Neural cell (in vitro differentiated cells): ENCODE results near the gene CAMK1D. TPM values are rescaled to one million over a fixed set of nuclear protein-coding genes. Genes with fewer than 3 reads are reported as not detected.

Source experiments
- H2AFZ ChIP-seq: fragments of 200-600, 300-800 bp; sonication (generic), shearing (Covaris generic); 2 replicates; pipeline ENCODE4 v1.6.0; 2014; ENCODE audit warnings: low read depth, mild to moderate bottlenecking, antibody characterized with exemption, low read length, moderate library complexity
- H3F3A ChIP-seq: fragments of 200-600 bp; shearing (Covaris generic); 2 replicates; pipeline ENCODE4 v1.6.1; 2016; ENCODE audit warnings: mild to moderate bottlenecking, moderate library complexity, mixed read lengths, antibody characterized with exemption, low read length; ENCODE audit not compliant: insufficient read depth, poor library complexity, severe bottlenecking
- H3K27ac ChIP-seq: fragments of 200-600, 300-800 bp; sonication (generic), shearing (Covaris generic); 2 replicates; pipeline ENCODE4 v1.5.1; 2014; ENCODE audit warnings: mild to moderate bottlenecking, low read length, moderate library complexity
- H3K27me3 ChIP-seq: fragments of 300-800, 200-600 bp; sonication (generic), shearing (Covaris generic); 2 replicates; pipeline ENCODE4 v1.6.0; 2014; ENCODE audit warnings: mild to moderate bottlenecking, low read depth, low read length, moderate library complexity; ENCODE audit not compliant: insufficient read depth
- H3K36me3 ChIP-seq: fragments of 300-800, 200-600 bp; sonication (generic), shearing (Covaris generic); 2 replicates; pipeline ENCODE4 v1.5.1; 2014; ENCODE audit warnings: mild to moderate bottlenecking, antibody characterized with exemption, low read length, moderate library complexity; ENCODE audit not compliant: insufficient read depth
- H3K4me2 ChIP-seq: fragments of 300-800, 200-600 bp; sonication (generic), shearing (Covaris generic); 2 replicates; pipeline ENCODE4 v1.6.0; 2014; ENCODE audit warnings: mild to moderate bottlenecking, low read length
- H3K4me3 ChIP-seq: fragments of 300-800, 200-600 bp; sonication (generic), shearing (Covaris generic); 2 replicates; pipeline ENCODE4 v1.5.1; 2014; ENCODE audit warnings: mild to moderate bottlenecking, low read length, moderate library complexity
- H3K79me2 ChIP-seq: fragments of 200-600 bp; shearing (Covaris generic); replicated peaks from 2 replicates; pipeline ENCODE4 v1.6.0; 2014; ENCODE audit warnings: mild to moderate bottlenecking, low read length, moderate library complexity; ENCODE audit not compliant: insufficient read depth
- H3K9ac ChIP-seq: fragments of 300-800, 200-600 bp; sonication (generic), shearing (Covaris generic); 2 replicates; pipeline ENCODE4 v1.6.1; 2016; ENCODE audit warnings: mild to moderate bottlenecking, low read length, mixed read lengths
- H3K9me2 ChIP-seq: fragments of 200-600 bp; shearing (Covaris generic); 2 replicates; pipeline ENCODE4 v1.6.1; 2016; ENCODE audit warnings: mild to moderate bottlenecking, low read length, mixed read lengths; ENCODE audit not compliant: insufficient read depth
- H3K9me3 ChIP-seq: fragments of 200-600, 300-800 bp; sonication (generic), shearing (Covaris generic); 2 replicates; pipeline ENCODE4 v1.6.1; 2016; ENCODE audit warnings: mild to moderate bottlenecking, mixed run types, low read length, moderate library complexity, mixed read lengths
- H4K20me1 ChIP-seq: fragments of 200-600 bp; shearing (Covaris generic); 2 replicates; pipeline ENCODE4 v1.6.1; 2016; ENCODE audit warnings: mild to moderate bottlenecking, mixed run types; ENCODE audit not compliant: insufficient read depth
- EP300 ChIP-seq: fragments of 450-650 bp; conservative IDR thresholded peaks from 2 replicates; pipeline ENCODE4 v1.6.1; 2014; ENCODE audit warnings: antibody characterized with exemption, mild to moderate bottlenecking, moderate library complexity; ENCODE audit not compliant: poor library complexity, severe bottlenecking
- EZH2 ChIP-seq: fragments of 200-600, 300-800 bp; shearing (Covaris generic), sonication (generic); IDR thresholded peaks from 2 replicates; pipeline ENCODE4 v1.6.1; 2014; ENCODE audit warnings: antibody characterized with exemption, low read length, borderline replicate concordance, mild to moderate bottlenecking; ENCODE audit not compliant: insufficient read depth, poor library complexity, severe bottlenecking
- MXI1 ChIP-seq: fragments of 450-650 bp; conservative IDR thresholded peaks from 2 replicates; pipeline ENCODE4 v1.6.1; 2014; ENCODE audit warnings: antibody characterized with exemption, mild to moderate bottlenecking; ENCODE audit not compliant: poor library complexity, severe bottlenecking
- POLR2AphosphoS5 ChIP-seq: IDR thresholded peaks from 2 replicates; pipeline ENCODE4 v1.6.1; 2012
- RAD21 ChIP-seq: fragments of 450-650 bp; conservative IDR thresholded peaks from 2 replicates; pipeline ENCODE4 v1.6.1; 2014; ENCODE audit warnings: antibody characterized with exemption, mild to moderate bottlenecking, moderate library complexity
- SMC3 ChIP-seq: fragments of 450-650 bp; conservative IDR thresholded peaks from 2 replicates; pipeline ENCODE4 v1.6.1; 2014; ENCODE audit warnings: antibody characterized with exemption, mild to moderate bottlenecking, moderate library complexity; ENCODE audit not compliant: poor library complexity
- TAF1 ChIP-seq: IDR thresholded peaks from 2 replicates; pipeline ENCODE4 v1.6.1; 2012; ENCODE audit warnings: low read depth
- polyA plus RNA-seq: library from polyadenylated mRNA; depleted of rRNA; stranded (reverse); fragments of >200 nt; gene quantifications from 2 replicates; pipeline ENCODE4 v1.2.3, GENCODE V29; 2014
- TF ChIP-seq, protein P1 (sequence below): fragments of 450-650 bp; IDR thresholded peaks from 2 replicates; pipeline ENCODE4 v1.5.1; 2014; ENCODE audit warnings: antibody characterized with exemption, mild to moderate bottlenecking, moderate library complexity; ENCODE audit not compliant: poor library complexity, severe bottlenecking
- TF ChIP-seq, protein P2 (sequence below): IDR thresholded peaks from 2 replicates; pipeline ENCODE4 v1.6.1; 2012; ENCODE audit warnings: borderline replicate concordance

The CAMK1D gene
- polyA plus RNA-seq, 1 donor from 2014 or later = 13.8 TPM

- no peaks in the 10 kb centered on the region for H3F3A ChIP-seq
- H3K79me2 ChIP-seq = no peaks in the 10 kb centered on the region
- no peaks in the 10 kb centered on the region for H3K9me3 ChIP-seq
- no peaks in the 10 kb centered on the region for H4K20me1 ChIP-seq
- no peaks in the 10 kb centered on the region for H3K36me3 ChIP-seq
- H3K9me2 ChIP-seq = no peaks in the 10 kb centered on the region
- H2AFZ ChIP-seq = no peak overlapping the region
- no peaks in the 10 kb centered on the region for H3K27me3 ChIP-seq
- TF ChIP-seq EP300 (no peak), TAF1 (no peak), RAD21 (no peak), SMC3 (no peak), MXI1 (no peak), POLR2AphosphoS5 (no peak), EZH2 (no peak)
- TF ChIP-seq, protein P1, sequence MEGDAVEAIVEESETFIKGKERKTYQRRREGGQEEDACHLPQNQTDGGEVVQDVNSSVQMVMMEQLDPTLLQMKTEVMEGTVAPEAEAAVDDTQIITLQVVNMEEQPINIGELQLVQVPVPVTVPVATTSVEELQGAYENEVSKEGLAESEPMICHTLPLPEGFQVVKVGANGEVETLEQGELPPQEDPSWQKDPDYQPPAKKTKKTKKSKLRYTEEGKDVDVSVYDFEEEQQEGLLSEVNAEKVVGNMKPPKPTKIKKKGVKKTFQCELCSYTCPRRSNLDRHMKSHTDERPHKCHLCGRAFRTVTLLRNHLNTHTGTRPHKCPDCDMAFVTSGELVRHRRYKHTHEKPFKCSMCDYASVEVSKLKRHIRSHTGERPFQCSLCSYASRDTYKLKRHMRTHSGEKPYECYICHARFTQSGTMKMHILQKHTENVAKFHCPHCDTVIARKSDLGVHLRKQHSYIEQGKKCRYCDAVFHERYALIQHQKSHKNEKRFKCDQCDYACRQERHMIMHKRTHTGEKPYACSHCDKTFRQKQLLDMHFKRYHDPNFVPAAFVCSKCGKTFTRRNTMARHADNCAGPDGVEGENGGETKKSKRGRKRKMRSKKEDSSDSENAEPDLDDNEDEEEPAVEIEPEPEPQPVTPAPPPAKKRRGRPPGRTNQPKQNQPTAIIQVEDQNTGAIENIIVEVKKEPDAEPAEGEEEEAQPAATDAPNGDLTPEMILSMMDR = no peak
- TF ChIP-seq, protein P2, sequence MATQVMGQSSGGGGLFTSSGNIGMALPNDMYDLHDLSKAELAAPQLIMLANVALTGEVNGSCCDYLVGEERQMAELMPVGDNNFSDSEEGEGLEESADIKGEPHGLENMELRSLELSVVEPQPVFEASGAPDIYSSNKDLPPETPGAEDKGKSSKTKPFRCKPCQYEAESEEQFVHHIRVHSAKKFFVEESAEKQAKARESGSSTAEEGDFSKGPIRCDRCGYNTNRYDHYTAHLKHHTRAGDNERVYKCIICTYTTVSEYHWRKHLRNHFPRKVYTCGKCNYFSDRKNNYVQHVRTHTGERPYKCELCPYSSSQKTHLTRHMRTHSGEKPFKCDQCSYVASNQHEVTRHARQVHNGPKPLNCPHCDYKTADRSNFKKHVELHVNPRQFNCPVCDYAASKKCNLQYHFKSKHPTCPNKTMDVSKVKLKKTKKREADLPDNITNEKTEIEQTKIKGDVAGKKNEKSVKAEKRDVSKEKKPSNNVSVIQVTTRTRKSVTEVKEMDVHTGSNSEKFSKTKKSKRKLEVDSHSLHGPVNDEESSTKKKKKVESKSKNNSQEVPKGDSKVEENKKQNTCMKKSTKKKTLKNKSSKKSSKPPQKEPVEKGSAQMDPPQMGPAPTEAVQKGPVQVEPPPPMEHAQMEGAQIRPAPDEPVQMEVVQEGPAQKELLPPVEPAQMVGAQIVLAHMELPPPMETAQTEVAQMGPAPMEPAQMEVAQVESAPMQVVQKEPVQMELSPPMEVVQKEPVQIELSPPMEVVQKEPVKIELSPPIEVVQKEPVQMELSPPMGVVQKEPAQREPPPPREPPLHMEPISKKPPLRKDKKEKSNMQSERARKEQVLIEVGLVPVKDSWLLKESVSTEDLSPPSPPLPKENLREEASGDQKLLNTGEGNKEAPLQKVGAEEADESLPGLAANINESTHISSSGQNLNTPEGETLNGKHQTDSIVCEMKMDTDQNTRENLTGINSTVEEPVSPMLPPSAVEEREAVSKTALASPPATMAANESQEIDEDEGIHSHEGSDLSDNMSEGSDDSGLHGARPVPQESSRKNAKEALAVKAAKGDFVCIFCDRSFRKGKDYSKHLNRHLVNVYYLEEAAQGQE = no peak
- no peak overlapping the region for H3K9ac ChIP-seq
- H3K4me2 ChIP-seq = no peak overlapping the region
- peak overlapping the region; percentile 17 for H3K27ac ChIP-seq
- H3K4me3 ChIP-seq = no peak overlapping the region
Observed at GRCh38 chr10:12691596-12691995, 342.2 kb downstream of the CAMK1D start.

DNA sequence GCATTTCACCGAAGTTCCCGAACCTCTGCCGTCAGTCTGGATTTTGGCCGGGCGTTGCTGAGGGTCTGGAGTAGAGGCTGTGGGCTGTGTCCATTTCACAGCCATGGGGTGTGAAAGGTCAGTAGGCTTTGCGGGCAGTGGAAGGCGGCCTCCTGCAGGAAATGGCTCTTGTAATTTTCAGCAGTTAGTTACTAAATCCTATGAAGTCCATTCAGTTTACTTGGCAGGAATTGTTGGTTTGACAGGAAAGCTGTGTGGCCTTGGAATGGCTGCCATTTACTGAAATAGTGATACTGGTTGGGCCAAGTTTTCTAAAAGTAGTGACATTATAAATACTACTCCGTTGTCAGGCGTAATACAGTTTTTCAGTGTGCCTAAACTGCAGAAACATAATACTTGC is 348.4 kb downstream of the CAMK1D start:
- Histone ChIP-seq H3K79me2 (no peaks in the 10 kb centered on the region), H3K9me3 (no peaks in the 10 kb centered on the region), H2AFZ (no peak overlapping the region), H3K27me3 (no peaks in the 10 kb centered on the region), H3K27ac (no peak overlapping the region), H3K9me2 (no peaks in the 10 kb centered on the region), H3K4me3 (no peak overlapping the region), H3K4me2 (no peak overlapping the region), H3K36me3 (no peaks in the 10 kb centered on the region), H4K20me1 (no peaks in the 10 kb centered on the region), H3K9ac (no peak overlapping the region), H3F3A (no peaks in the 10 kb centered on the region)
- TF ChIP-seq RAD21 (no peak), MXI1 (no peak), EP300 (no peak), EZH2 (no peak), POLR2AphosphoS5 (no peak), TAF1 (no peak)
- TF ChIP-seq, protein P2 = no peak
- TF ChIP-seq, protein P1 = no peak
